Measurements from ENCODE around the gene TBRG4.
"Not testable (repeated sequence)": the region's sequence is repeated elsewhere in the genome, so short reads cannot be mapped to it uniquely, and the experiment has no call there.

Gene TBRG4

GRCh38 chr7:45116048-45116447 lies 4.6 kb upstream of the TBRG4 start:
- no peak for DNase-seq (ENCODE audit: low read depth)

GRCh38 chr7:45114926-45115325 lies 3.4 kb upstream of the TBRG4 start:
- DNase-seq (ENCODE audit: low read depth) = no peak

GRCh38 chr7:45114257-45114656 lies 2.8 kb upstream of the TBRG4 start:
- not testable (repeated sequence) for DNase-seq (ENCODE audit: low read depth)

GRCh38 chr7:45112648-45113047 lies 1.2 kb upstream of the TBRG4 start:
- DNase-seq (ENCODE audit: low read depth) = no peak

- no peak for DNase-seq (ENCODE audit: low read depth)
Measured at GRCh38 chr7:45108863-45109262, 2.6 kb downstream of the TBRG4 start.

- no peak for DNase-seq (ENCODE audit: low read depth)
Measured at GRCh38 chr7:45107356-45107755, 4.1 kb downstream of the TBRG4 start.

- no peak for DNase-seq (ENCODE audit: low read depth)
Measured at GRCh38 chr7:45106820-45107219, 4.7 kb downstream of the TBRG4 start.

- no peak for DNase-seq (ENCODE audit: low read depth)
Measured at GRCh38 chr7:45105588-45106188, 5.8 kb downstream of the TBRG4 start.

GRCh38 chr7:45104844-45105587 lies 6.5 kb downstream of the TBRG4 start:
- DNase-seq (ENCODE audit: low read depth) = no peak

GRCh38 chr7:45103958-45104843 lies 7.3 kb downstream of the TBRG4 start:
- no peak for DNase-seq (ENCODE audit: low read depth)

GRCh38 chr7:45102785-45103712 lies 8.4 kb downstream of the TBRG4 start:
- DNase-seq (ENCODE audit: low read depth) = no peak

- no peak for DNase-seq (ENCODE audit: low read depth)
Measured at GRCh38 chr7:45101748-45102147, 9.7 kb downstream of the TBRG4 start.

GRCh38 chr7:45100761-45101480 lies 10.6 kb downstream of the TBRG4 start:
- no peak for DNase-seq (ENCODE audit: low read depth)

GRCh38 chr7:45099891-45100760 lies 11.4 kb downstream of the TBRG4 start:
- DNase-seq (ENCODE audit: low read depth) = no peak

- no peak for DNase-seq (ENCODE audit: low read depth)
Measured at GRCh38 chr7:45098983-45099839, 12.3 kb downstream of the TBRG4 start.

GRCh38 chr7:45092931-45093235 lies 18.6 kb downstream of the TBRG4 start:
- DNase-seq (ENCODE audit: low read depth) = no peak

- no peak for DNase-seq (ENCODE audit: low read depth)
Measured at GRCh38 chr7:45092100-45092930, 19.2 kb downstream of the TBRG4 start.

GRCh38 chr7:45089341-45089891 lies 22.1 kb downstream of the TBRG4 start:
- DNase-seq (ENCODE audit: low read depth) = no peak

All from HS-27A (cell line).